Activated T-cell treated with anti-CD3 and anti-CD28 coated beads, Interleukin-2, amount 50 U/mL, for 4 hours (primary cell): ENCODE results near the gene SUCLA2. TPM values are rescaled to one million over a fixed set of nuclear protein-coding genes. Genes with fewer than 3 reads are reported as not detected.
"Not testable (repeated sequence)": the region's sequence is repeated elsewhere in the genome, so short reads cannot be mapped to it uniquely, and the experiment has no call there.

Experiments used
- ATAC-seq, 2 donors: fragments of 200-7000 bp; cut with Tn5 transposase; one replicate each; pipeline ENCODE4 v1.10.0; 2021
- DNase-seq: peaks from one replicate; pipeline ENCODE4 v3.0.0-alpha.2; 2020
- H3K27me3 Mint-ChIP-seq: one replicate; pipeline ENCODE4 v1.8.0; 2021; ENCODE audit warnings: low read depth, mixed read lengths
- H3K36me3 Mint-ChIP-seq: one replicate; pipeline ENCODE4 v1.8.0; 2022; ENCODE audit warnings: mixed read lengths; ENCODE audit not compliant: insufficient read depth
- H3K4me1 Mint-ChIP-seq: one replicate; pipeline ENCODE4 v1.8.0; 2021; ENCODE audit warnings: low read depth, mixed read lengths
- H3K4me3 Mint-ChIP-seq: one replicate; pipeline ENCODE4 v1.8.0; 2021; ENCODE audit warnings: mild to moderate bottlenecking, moderate library complexity, mixed read lengths
- H3K9me3 Mint-ChIP-seq: one replicate; pipeline ENCODE4 v1.8.0; 2021; ENCODE audit warnings: mixed read lengths
- total RNA-seq, 3 donors: library from RNA; stranded (reverse); gene quantifications; one replicate each; pipeline ENCODE4 v1.2.1, GENCODE V29; 2021

Gene SUCLA2
- total RNA-seq, 3 donors from 2014 or later = 36.0 to 37.4 (median 36.5) TPM

GRCh38 chr13:47959468-47960247 lies 41.4 kb downstream of the SUCLA2 start:
- Mint-ChIP-seq H3K4me3 (no peak overlapping the region), H3K9me3 (peaks cover 28% of the 10 kb centered on the region), H3K27me3 (no peaks in the 10 kb centered on the region), H3K36me3 (peaks cover 77% of the 10 kb centered on the region), H3K4me1 (no peaks in the 10 kb centered on the region)
- ATAC-seq = no peak
- no peak for DNase-seq

DNA sequence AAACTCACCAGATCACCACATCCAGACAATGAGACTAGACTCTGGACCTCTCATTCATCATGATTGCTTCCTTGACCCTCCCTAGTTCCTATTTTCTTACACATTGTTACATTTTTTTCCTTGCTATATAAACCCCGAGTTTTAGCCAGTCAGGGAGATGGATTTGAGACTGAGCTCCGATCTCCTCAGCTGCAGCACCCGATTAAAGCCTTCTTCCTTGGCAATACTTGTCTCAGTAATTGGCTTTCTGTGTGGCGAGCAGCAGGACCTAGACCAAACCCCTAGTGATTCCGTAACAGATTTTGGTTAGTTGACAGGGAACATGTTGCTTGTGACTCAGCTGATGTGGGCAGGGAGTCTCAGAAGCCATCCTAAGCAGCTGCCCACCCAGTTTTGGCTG lies 44.0 kb downstream of the SUCLA2 start:
- Mint-ChIP-seq H3K36me3 (peaks cover 78% of the 10 kb centered on the region), H3K9me3 (peaks cover 28% of the 10 kb centered on the region), H3K4me3 (no peak overlapping the region), H3K4me1 (no peaks in the 10 kb centered on the region), H3K27me3 (no peaks in the 10 kb centered on the region)
- DNase-seq (no peak), ATAC-seq (no peak)

GRCh38 chr13:47955836-47956235 lies 45.2 kb downstream of the SUCLA2 start:
- H3K27me3 Mint-ChIP-seq = no peaks in the 10 kb centered on the region
- H3K9me3 Mint-ChIP-seq = peaks cover 28% of the 10 kb centered on the region
- H3K4me1 Mint-ChIP-seq = no peaks in the 10 kb centered on the region
- ATAC-seq (no peak), DNase-seq (no peak)
- peaks cover 81% of the 10 kb centered on the region for H3K36me3 Mint-ChIP-seq
- H3K4me3 Mint-ChIP-seq = no peak overlapping the region

DNA sequence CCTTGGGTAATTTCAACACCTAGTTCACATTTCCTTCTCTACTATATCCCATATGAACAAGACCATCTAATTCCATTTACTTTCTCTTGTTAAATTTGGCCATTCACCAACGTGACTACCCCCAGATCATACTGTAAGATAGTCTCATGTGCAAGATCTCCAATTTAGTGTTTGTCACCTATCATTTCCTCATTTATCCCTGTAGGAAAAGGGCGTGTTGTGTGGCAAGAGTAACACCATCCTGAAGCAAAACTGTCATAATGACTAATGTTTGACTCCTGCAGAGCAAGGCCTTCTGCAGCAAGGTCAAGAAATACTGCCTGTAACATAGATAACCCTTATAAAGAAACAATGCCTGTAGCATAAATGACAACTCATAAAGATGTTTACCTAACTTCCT lies 51.3 kb downstream of the SUCLA2 start:
- H3K36me3 Mint-ChIP-seq = peaks cover 70% of the 10 kb centered on the region
- ATAC-seq (no peak), DNase-seq (no peak)
- H3K4me1 Mint-ChIP-seq = no peaks in the 10 kb centered on the region
- H3K27me3 Mint-ChIP-seq = no peaks in the 10 kb centered on the region
- H3K4me3 Mint-ChIP-seq = no peak overlapping the region
- H3K9me3 Mint-ChIP-seq = no peaks in the 10 kb centered on the region

DNA sequence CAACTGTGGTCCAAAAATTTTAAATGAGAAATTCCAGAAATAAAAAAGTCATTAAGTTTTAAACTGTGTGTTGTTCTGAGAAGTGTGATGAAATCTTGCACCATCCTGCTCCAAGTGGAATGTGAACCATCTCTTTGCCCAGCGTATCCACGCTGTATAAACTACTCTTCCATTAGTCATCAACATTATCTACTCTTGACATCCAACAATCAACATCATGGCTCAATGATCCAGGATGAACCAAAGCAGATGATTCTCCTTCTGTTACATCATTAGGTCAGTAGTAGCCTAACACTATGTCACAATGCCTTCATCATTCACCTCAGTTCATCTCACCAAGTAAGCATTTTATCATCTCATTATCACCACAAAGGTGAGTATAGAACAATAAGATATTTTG lies 55.3 kb downstream of the SUCLA2 start:
- ATAC-seq (no peak), DNase-seq (no peak)
- H3K9me3 Mint-ChIP-seq = no peaks in the 10 kb centered on the region
- no peaks in the 10 kb centered on the region for H3K27me3 Mint-ChIP-seq
- H3K36me3 Mint-ChIP-seq = peaks cover 63% of the 10 kb centered on the region
- H3K4me3 Mint-ChIP-seq = no peak overlapping the region
- no peaks in the 10 kb centered on the region for H3K4me1 Mint-ChIP-seq

DNA sequence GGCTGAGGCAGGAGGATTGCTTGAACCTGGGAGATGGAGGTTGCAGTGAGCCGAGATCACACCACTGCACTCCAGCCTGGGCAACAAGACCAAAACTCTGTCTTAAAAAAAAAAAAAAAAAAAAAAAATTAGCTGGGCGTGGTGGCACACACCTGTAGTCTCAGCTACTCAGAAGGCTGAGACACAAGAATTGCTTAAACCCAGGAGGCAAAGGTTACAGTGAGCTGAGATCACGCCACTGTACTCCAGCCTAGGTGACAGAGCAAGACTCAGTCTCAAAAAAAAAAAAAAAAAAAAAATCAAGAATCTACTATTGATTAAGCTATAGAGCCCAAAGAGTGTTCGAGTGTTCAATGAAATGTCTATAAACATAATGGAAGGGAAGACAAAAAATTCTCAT lies 55.9 kb downstream of the SUCLA2 start:
- H3K4me3 Mint-ChIP-seq, H3K9me3 Mint-ChIP-seq, H3K27me3 Mint-ChIP-seq, H3K4me1 Mint-ChIP-seq, ATAC-seq, DNase-seq: not testable (repeated sequence)
- peaks cover 60% of the 10 kb centered on the region for H3K36me3 Mint-ChIP-seq

DNA sequence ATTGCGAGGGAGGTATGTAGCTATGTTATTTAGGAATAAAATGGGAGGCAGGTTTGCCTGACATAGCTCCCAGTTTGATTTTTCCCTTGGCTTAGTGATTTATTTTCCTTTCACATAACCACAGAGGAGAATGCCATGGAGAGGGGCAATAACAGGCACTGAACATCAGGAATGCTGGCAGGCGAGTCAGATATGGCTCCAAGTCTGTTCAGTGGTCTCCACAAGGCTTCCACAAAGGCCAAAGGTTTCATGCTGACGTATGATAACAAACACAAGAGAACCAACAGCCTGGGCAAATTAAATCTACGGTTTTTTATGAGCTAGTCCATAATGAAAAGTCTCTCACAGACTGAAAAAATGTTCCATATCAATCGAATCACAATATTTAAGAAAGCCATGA lies 66.7 kb downstream of the SUCLA2 start:
- Mint-ChIP-seq H3K36me3 (peaks cover 17% of the 10 kb centered on the region), H3K4me1 (no peaks in the 10 kb centered on the region), H3K4me3 (no peak overlapping the region), H3K27me3 (no peaks in the 10 kb centered on the region), H3K9me3 (no peaks in the 10 kb centered on the region)
- no peak for DNase-seq
- ATAC-seq = no peak

DNA sequence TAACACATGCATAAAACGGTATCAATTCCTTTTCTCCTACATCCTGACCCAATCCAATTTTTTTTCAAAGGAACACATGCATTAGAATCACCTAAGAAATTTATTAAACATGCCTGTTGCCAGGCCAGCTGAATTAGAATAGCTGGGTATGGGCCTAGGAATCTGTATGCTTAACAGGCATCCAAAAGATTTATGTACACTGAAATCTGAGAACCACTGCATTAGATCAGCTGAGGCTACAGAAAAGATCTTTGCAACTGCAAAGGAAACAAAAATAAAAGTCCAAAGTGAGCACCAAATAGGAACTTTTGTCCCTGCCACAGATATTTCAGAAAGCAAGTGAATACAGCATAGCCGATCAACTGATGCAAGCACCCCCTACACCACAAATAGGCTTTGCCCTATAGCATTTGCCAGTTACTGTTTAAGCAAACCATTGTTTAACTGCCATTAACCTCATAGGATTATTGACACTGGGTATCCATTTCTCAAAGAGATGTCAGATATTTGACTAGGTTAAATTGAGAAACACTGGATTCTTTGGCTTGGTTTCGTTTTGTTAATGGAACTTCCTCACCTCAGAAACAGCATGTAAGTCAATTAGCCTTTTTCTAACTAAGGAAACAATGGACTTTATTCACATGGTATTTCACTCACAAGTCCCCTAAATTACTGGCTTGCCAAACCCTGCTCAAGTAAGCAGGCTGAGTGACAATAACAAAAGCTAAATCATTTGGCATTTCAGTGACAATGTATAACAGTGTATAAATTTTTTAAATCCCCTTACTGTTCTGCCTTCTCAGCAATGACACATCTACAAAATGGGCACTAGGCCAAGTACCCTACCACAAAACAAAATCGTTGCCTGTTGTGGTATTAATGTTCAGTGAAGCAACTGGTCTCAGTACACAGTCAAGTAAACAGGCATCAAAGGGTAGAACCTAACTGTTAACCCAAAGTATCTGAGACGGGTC lies 67.8 kb downstream of the SUCLA2 start:
- Mint-ChIP-seq H3K4me1 (no peaks in the 10 kb centered on the region), H3K9me3 (no peaks in the 10 kb centered on the region), H3K36me3 (peaks cover 9% of the 10 kb centered on the region), H3K27me3 (no peaks in the 10 kb centered on the region), H3K4me3 (no peak overlapping the region)
- ATAC-seq (no peak), DNase-seq (no peak)

DNA sequence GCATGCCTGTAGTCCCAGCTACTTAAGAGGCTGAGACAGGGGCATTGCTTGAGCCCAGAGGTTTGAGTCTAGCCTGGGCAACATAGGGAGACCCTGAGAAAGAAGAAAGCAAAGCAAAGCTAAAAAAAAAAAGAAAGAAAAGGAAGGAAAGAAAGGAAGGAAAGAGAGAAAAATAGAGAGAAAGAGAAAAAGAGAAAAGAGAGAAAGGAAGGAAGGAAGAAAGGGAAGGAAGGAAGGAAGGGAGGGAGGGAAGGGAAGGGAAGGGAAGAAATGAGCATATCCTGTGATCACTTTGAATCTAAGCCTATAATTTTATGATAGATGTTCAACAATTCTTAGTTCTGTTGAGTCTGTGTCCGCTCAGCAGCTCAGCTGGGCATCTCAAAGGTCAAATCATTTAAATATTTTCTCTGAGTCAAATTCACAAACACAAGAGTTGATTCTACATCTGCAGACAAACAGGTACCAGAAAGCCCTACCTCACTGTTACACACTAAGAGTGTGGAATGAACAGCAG lies 70.4 kb downstream of the SUCLA2 start:
- ATAC-seq (no peak), DNase-seq (no peak)
- H3K9me3 Mint-ChIP-seq = no peaks in the 10 kb centered on the region
- no peaks in the 10 kb centered on the region for H3K4me1 Mint-ChIP-seq
- peaks cover 2% of the 10 kb centered on the region for H3K36me3 Mint-ChIP-seq
- H3K27me3 Mint-ChIP-seq = no peaks in the 10 kb centered on the region
- no peak overlapping the region for H3K4me3 Mint-ChIP-seq

DNA sequence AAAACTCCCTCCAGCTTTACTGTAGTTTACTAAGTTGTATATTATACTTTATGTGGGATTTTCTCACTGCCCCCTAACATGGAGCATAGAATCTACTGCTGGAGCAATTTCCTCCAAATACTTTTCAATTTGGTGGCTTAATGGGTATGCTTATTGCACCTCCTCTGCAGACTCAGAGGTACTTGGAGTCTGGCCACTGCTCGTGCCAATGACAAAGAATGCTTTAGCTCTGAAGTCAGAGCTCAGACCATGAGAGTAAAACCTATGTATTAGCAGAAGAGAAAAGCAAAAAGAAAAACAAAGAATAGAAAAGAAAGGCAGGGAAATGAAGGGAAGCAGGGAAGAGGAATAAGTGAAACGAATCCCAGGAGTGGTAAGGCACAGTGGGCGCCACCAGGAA lies 71.9 kb downstream of the SUCLA2 start:
- no peaks in the 10 kb centered on the region for H3K4me1 Mint-ChIP-seq
- H3K9me3 Mint-ChIP-seq = no peaks in the 10 kb centered on the region
- ATAC-seq (no peak), DNase-seq (no peak)
- no peak overlapping the region for H3K4me3 Mint-ChIP-seq
- no peaks in the 10 kb centered on the region for H3K27me3 Mint-ChIP-seq
- peaks cover 2% of the 10 kb centered on the region for H3K36me3 Mint-ChIP-seq

DNA sequence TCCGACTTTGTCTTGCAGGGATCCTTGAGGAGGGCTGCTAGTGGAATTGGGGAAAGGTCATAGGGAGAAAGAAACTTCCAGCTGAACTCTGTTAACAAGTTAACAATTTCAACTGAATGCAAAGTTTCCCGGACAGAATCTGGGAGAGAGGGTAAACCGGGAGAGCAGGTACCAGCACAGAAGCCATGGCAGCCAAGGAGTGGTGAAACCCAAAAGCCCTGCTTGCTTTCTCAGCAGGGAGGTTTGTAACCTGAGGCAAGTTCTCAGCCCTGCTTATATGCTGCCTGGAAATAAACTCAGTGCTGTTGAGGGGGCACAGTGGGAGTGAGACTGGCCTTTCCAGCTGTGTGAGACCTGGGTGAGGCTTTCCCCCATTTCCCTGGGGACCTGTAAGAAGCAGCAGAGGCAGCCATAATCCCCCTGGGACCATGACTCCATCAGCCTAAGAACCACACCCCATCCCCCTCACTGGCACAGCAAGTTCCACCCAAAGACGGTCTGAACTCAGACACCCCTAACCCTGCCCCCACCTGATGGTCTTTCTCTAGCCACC lies 84.0 kb downstream of the SUCLA2 start:
- DNase-seq = no peak
- H3K36me3 Mint-ChIP-seq = peaks cover 22% of the 10 kb centered on the region
- no peaks in the 10 kb centered on the region for H3K27me3 Mint-ChIP-seq
- peaks cover 14% of the 10 kb centered on the region for H3K9me3 Mint-ChIP-seq
- no peaks in the 10 kb centered on the region for H3K4me1 Mint-ChIP-seq
- ATAC-seq = no peak
- H3K4me3 Mint-ChIP-seq = no peak overlapping the region

- Mint-ChIP-seq H3K4me1 (no peaks in the 10 kb centered on the region), H3K4me3 (no peak overlapping the region), H3K9me3 (peaks cover 11% of the 10 kb centered on the region), H3K27me3 (peaks cover 1% of the 10 kb centered on the region), H3K36me3 (peaks cover 18% of the 10 kb centered on the region)
- no peak for DNase-seq
- ATAC-seq = no peak
Observed at GRCh38 chr13:47908197-47908902, 92.7 kb downstream of the SUCLA2 start.

DNA sequence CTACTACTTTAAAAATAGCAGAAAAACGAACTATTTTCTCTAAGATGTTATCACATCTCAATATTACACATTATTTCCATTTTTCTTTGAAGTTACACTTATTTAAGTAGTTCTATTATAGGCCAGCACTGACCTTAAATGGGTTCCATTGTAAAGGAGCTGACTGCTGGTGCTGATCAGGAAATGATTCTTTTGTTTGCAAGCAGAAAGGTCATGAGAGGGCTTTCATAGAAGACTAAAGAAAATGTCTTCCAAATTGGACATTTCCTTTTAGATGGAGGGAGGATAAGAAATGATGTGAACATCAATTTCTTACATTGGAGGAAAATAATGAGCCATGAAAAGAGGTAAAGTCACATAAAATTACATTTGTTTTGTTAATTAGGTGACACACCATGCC lies 96.2 kb downstream of the SUCLA2 start:
- H3K4me1 Mint-ChIP-seq = no peaks in the 10 kb centered on the region
- ATAC-seq (no peak), DNase-seq (no peak)
- H3K36me3 Mint-ChIP-seq = peaks cover 14% of the 10 kb centered on the region
- peaks cover 1% of the 10 kb centered on the region for H3K27me3 Mint-ChIP-seq
- no peak overlapping the region for H3K4me3 Mint-ChIP-seq
- H3K9me3 Mint-ChIP-seq = peaks cover 5% of the 10 kb centered on the region

DNA sequence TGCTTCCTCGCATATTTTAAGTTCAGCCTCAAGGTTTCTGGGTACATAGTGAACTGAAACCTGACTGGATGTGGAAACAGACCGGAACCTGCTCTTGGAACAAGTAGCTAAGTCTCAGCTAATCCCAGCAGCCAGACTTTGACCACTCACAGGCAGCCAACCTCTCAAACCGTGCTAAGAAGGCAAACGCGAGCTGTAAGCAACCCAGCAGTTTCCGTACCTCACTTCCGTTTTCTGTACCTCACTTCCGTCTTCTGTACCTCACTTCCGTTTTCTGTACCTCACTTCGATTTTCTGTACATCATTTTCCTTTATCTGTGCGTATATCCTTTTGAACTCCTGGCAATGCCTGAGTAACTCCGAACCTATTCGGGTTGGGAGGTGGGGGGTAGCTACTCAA lies 96.8 kb downstream of the SUCLA2 start:
- H3K9me3 Mint-ChIP-seq = peaks cover 3% of the 10 kb centered on the region
- H3K4me3 Mint-ChIP-seq = no peak overlapping the region
- peaks cover 1% of the 10 kb centered on the region for H3K27me3 Mint-ChIP-seq
- H3K4me1 Mint-ChIP-seq = no peaks in the 10 kb centered on the region
- ATAC-seq (no peak), DNase-seq (no peak)
- H3K36me3 Mint-ChIP-seq = peaks cover 12% of the 10 kb centered on the region
